ENCODE data around the gene NEBL. TPM values are rescaled to one million over a fixed set of nuclear protein-coding genes. Genes with fewer than 3 reads are reported as not detected.

Gene NEBL
- total and polyA plus RNA-seq, 2 experiments from 2014 or later = 2.3 to 11.4 TPM

DNA sequence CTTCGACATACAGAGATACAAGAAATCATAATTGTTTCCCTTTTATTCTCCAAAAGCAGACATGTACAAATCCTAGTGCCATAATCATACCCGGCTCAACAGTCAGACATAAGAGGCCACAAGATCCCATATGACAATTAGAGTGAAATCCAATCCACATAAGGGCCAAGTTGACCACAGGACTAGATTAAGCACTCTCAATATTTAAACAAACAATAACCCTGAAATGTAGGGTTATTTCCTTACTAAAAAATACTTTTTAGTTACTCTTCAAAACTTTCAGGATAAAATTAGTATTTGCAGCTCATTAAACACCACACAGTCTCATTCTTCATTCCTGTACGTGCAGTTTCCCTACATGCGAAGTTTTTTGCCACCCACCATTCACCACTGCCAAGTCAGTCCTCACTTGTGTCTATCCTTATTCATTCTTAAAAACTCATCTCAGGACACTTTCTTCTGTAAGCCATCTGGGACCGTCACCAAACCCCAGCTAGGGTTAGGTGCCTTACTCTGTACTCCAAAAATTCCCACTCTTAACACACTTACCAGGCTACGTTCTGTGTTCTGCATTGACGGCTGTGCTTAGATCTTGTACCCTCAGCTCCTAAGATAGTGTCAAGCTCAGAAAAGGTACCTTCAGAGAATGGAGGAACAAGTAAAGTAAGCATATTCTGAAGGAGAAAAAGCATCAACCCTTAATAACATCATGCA is 47.8 kb upstream of the NEBL start:
- Histone ChIP-seq H3K27me3 (ENCODE audit: insufficient read depth) (no peaks in the 10 kb centered on the region), H2AFZ (no peak overlapping the region), H4K20me1 (replicated peaks; ENCODE audit: insufficient read depth) (no peaks in the 10 kb centered on the region), H3K27ac (ENCODE audit: low read depth) (no peak overlapping the region), H3K9me2 (ENCODE audit: insufficient read depth) (no peaks in the 10 kb centered on the region), H3K4me3 (no peak overlapping the region), H3K4me1 (ENCODE audit: insufficient read depth) (peaks cover 21% of the 10 kb centered on the region), H3K4me2 (no peak overlapping the region), H3K79me2 (replicated peaks; ENCODE audit: insufficient read depth) (no peaks in the 10 kb centered on the region), H3K36me3 (ENCODE audit: insufficient read depth) (no peaks in the 10 kb centered on the region), H3F3A (replicated peaks; ENCODE audit: low read depth) (no peaks in the 10 kb centered on the region)
- Mint-ChIP-seq H3K36me3 (ENCODE audit: low read depth) (no peaks in the 10 kb centered on the region; the same call in 2 of the 3 replicates), H3K4me1 (peaks cover 16% of the 10 kb centered on the region), H3K9me3 (no peaks in the 10 kb centered on the region; the same call in 2 of the 3 replicates), H3K27me3 (ENCODE audit: insufficient read depth, low read depth, poor library complexity) (peaks cover 2% of the 10 kb centered on the region), H3K27ac (no peak overlapping the region; the same call in 1 of the 2 replicates), H3K4me3 (no peak overlapping the region)
- DNase-seq (ENCODE audit: low spot score) (no peak), ATAC-seq (no peak)
- TF ChIP-seq, protein P1, sequence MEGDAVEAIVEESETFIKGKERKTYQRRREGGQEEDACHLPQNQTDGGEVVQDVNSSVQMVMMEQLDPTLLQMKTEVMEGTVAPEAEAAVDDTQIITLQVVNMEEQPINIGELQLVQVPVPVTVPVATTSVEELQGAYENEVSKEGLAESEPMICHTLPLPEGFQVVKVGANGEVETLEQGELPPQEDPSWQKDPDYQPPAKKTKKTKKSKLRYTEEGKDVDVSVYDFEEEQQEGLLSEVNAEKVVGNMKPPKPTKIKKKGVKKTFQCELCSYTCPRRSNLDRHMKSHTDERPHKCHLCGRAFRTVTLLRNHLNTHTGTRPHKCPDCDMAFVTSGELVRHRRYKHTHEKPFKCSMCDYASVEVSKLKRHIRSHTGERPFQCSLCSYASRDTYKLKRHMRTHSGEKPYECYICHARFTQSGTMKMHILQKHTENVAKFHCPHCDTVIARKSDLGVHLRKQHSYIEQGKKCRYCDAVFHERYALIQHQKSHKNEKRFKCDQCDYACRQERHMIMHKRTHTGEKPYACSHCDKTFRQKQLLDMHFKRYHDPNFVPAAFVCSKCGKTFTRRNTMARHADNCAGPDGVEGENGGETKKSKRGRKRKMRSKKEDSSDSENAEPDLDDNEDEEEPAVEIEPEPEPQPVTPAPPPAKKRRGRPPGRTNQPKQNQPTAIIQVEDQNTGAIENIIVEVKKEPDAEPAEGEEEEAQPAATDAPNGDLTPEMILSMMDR (conservative IDR thresholded peaks at IDR 0.05; ENCODE audit: low read depth in 2 of 2) = no peak
- no peak for TF ChIP-seq CREB1 (CRISPR knock-in tag; IDR thresholded peaks at IDR 0.05; ENCODE audit: low read depth)
- TF ChIP-seq, protein P2, sequence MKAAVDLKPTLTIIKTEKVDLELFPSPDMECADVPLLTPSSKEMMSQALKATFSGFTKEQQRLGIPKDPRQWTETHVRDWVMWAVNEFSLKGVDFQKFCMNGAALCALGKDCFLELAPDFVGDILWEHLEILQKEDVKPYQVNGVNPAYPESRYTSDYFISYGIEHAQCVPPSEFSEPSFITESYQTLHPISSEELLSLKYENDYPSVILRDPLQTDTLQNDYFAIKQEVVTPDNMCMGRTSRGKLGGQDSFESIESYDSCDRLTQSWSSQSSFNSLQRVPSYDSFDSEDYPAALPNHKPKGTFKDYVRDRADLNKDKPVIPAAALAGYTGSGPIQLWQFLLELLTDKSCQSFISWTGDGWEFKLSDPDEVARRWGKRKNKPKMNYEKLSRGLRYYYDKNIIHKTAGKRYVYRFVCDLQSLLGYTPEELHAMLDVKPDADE (IDR thresholded peaks at IDR 0.05) = no peak
- no peak for TF ChIP-seq EZH2 (IDR thresholded peaks at IDR 0.05; ENCODE audit: low read depth, unreplicated experiment)
- no peak for TF ChIP-seq POLR2AphosphoS5 (IDR thresholded peaks at IDR 0.05; ENCODE audit: low read depth)
- TF ChIP-seq STAT1 (IDR thresholded peaks at IDR 0.05; ENCODE audit: unreplicated experiment) = no peak
- no peak for TF ChIP-seq JUNB (IDR thresholded peaks at IDR 0.05; ENCODE audit: unreplicated experiment)
- TF ChIP-seq NANOG (IDR thresholded peaks at IDR 0.05; ENCODE audit: borderline replicate concordance) = no peak
- TF ChIP-seq, protein P3, sequence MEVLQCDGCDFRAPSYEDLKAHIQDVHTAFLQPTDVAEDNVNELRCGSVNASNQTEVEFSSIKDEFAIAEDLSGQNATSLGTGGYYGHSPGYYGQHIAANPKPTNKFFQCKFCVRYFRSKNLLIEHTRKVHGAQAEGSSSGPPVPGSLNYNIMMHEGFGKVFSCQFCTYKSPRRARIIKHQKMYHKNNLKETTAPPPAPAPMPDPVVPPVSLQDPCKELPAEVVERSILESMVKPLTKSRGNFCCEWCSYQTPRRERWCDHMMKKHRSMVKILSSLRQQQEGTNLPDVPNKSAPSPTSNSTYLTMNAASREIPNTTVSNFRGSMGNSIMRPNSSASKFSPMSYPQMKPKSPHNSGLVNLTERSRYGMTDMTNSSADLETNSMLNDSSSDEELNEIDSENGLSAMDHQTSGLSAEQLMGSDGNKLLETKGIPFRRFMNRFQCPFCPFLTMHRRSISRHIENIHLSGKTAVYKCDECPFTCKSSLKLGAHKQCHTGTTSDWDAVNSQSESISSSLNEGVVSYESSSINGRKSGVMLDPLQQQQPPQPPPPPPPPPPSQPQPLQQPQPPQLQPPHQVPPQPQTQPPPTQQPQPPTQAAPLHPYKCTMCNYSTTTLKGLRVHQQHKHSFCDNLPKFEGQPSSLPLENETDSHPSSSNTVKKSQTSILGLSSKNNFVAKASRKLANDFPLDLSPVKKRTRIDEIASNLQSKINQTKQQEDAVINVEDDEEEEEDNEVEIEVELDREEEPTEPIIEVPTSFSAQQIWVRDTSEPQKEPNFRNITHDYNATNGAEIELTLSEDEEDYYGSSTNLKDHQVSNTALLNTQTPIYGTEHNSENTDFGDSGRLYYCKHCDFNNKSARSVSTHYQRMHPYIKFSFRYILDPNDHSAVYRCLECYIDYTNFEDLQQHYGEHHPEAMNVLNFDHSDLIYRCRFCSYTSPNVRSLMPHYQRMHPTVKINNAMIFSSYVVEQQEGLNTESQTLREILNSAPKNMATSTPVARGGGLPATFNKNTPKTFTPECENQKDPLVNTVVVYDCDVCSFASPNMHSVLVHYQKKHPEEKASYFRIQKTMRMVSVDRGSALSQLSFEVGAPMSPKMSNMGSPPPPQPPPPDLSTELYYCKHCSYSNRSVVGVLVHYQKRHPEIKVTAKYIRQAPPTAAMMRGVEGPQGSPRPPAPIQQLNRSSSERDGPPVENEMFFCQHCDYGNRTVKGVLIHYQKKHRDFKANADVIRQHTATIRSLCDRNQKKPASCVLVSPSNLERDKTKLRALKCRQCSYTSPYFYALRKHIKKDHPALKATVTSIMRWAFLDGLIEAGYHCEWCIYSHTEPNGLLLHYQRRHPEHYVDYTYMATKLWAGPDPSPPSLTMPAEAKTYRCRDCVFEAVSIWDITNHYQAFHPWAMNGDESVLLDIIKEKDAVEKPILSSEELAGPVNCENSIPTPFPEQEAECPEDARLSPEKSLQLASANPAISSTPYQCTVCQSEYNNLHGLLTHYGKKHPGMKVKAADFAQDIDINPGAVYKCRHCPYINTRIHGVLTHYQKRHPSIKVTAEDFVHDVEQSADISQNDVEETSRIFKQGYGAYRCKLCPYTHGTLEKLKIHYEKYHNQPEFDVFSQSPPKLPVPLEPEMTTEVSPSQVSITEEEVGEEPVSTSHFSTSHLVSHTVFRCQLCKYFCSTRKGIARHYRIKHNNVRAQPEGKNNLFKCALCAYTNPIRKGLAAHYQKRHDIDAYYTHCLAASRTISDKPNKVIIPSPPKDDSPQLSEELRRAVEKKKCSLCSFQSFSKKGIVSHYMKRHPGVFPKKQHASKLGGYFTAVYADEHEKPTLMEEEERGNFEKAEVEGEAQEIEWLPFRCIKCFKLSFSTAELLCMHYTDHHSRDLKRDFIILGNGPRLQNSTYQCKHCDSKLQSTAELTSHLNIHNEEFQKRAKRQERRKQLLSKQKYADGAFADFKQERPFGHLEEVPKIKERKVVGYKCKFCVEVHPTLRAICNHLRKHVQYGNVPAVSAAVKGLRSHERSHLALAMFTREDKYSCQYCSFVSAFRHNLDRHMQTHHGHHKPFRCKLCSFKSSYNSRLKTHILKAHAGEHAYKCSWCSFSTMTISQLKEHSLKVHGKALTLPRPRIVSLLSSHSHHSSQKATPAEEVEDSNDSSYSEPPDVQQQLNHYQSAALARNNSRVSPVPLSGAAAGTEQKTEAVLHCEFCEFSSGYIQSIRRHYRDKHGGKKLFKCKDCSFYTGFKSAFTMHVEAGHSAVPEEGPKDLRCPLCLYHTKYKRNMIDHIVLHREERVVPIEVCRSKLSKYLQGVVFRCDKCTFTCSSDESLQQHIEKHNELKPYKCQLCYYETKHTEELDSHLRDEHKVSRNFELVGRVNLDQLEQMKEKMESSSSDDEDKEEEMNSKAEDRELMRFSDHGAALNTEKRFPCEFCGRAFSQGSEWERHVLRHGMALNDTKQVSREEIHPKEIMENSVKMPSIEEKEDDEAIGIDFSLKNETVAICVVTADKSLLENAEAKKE (CRISPR knock-in tag; IDR thresholded peaks at IDR 0.05) = no peak
- TF ChIP-seq ZNF114 (CRISPR knock-in tag; IDR thresholded peaks at IDR 0.05) = no peak
- TF ChIP-seq EZH2phosphoT487 (IDR thresholded peaks at IDR 0.05; ENCODE audit: unreplicated experiment) = no peak
- no peak for TF ChIP-seq ZNF331 (CRISPR knock-in tag; IDR thresholded peaks at IDR 0.05; ENCODE audit: low read depth)
- TF ChIP-seq, protein P4, sequence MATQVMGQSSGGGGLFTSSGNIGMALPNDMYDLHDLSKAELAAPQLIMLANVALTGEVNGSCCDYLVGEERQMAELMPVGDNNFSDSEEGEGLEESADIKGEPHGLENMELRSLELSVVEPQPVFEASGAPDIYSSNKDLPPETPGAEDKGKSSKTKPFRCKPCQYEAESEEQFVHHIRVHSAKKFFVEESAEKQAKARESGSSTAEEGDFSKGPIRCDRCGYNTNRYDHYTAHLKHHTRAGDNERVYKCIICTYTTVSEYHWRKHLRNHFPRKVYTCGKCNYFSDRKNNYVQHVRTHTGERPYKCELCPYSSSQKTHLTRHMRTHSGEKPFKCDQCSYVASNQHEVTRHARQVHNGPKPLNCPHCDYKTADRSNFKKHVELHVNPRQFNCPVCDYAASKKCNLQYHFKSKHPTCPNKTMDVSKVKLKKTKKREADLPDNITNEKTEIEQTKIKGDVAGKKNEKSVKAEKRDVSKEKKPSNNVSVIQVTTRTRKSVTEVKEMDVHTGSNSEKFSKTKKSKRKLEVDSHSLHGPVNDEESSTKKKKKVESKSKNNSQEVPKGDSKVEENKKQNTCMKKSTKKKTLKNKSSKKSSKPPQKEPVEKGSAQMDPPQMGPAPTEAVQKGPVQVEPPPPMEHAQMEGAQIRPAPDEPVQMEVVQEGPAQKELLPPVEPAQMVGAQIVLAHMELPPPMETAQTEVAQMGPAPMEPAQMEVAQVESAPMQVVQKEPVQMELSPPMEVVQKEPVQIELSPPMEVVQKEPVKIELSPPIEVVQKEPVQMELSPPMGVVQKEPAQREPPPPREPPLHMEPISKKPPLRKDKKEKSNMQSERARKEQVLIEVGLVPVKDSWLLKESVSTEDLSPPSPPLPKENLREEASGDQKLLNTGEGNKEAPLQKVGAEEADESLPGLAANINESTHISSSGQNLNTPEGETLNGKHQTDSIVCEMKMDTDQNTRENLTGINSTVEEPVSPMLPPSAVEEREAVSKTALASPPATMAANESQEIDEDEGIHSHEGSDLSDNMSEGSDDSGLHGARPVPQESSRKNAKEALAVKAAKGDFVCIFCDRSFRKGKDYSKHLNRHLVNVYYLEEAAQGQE (IDR thresholded peaks at IDR 0.05; ENCODE audit: unreplicated experiment) = no peak

Data from GM23338 (cell line).